IMR-90 (cell line): ENCODE measurements around the gene ZNF195.
"Not testable (repeated sequence)": the region's sequence is repeated elsewhere in the genome, so short reads cannot be mapped to it uniquely, and the experiment has no call there.

ENCODE experiments used
- MXI1 ChIP-seq: IDR thresholded peaks from 2 replicates; pipeline ENCODE4 v1.6.1; 2012; ENCODE audit warnings: low read depth, mild to moderate bottlenecking, low read length, moderate library complexity, borderline replicate concordance
- RFX5 ChIP-seq: IDR thresholded peaks from 2 replicates; pipeline ENCODE4 v1.8.0; 2012; ENCODE audit warnings: low read depth, mild to moderate bottlenecking, low read length, moderate library complexity
- SMC3 ChIP-seq: fragments of 150-350 bp; IDR thresholded peaks from 2 replicates; pipeline ENCODE4 v1.6.1; 2016; ENCODE audit warnings: low read depth, mild to moderate bottlenecking, antibody characterized with exemption, low read length, moderate library complexity
- TF ChIP-seq, protein P1 (sequence below): conservative IDR thresholded peaks from 2 replicates; pipeline ENCODE4 v1.5.1; 2012; ENCODE audit warnings: mild to moderate bottlenecking, low read depth, low read length, improper control_type of control experiment
- TF ChIP-seq, protein P2 (sequence below): fragments of 150-350 bp; IDR thresholded peaks from 2 replicates; pipeline ENCODE4 v1.6.1; 2017; ENCODE audit warnings: mild to moderate bottlenecking, antibody characterized with exemption, low read length, low read depth

DNA sequence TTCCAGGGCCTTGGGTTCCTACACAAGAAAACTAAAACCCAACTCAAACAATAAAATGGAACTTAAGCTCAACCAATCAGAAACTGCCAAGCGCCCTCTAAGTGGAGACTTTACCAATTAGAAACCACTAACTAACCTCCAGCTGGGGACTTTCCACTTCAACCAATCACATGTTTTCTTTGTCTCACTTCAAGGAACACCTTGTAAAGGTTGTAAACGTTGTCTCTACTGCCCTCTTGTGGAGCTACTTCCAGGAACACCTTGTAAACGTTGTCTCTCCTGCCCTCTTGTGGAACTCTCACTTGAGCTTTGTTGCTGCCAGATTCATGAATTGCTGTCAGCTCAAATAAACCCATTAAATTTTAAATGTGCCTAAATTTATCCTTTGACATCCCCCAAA, 54.2 kb downstream of the ZNF195 start:
- TF ChIP-seq MXI1, RFX5, SMC3: not testable (repeated sequence)
- TF ChIP-seq, protein P1, sequence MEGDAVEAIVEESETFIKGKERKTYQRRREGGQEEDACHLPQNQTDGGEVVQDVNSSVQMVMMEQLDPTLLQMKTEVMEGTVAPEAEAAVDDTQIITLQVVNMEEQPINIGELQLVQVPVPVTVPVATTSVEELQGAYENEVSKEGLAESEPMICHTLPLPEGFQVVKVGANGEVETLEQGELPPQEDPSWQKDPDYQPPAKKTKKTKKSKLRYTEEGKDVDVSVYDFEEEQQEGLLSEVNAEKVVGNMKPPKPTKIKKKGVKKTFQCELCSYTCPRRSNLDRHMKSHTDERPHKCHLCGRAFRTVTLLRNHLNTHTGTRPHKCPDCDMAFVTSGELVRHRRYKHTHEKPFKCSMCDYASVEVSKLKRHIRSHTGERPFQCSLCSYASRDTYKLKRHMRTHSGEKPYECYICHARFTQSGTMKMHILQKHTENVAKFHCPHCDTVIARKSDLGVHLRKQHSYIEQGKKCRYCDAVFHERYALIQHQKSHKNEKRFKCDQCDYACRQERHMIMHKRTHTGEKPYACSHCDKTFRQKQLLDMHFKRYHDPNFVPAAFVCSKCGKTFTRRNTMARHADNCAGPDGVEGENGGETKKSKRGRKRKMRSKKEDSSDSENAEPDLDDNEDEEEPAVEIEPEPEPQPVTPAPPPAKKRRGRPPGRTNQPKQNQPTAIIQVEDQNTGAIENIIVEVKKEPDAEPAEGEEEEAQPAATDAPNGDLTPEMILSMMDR, result not testable (repeated sequence)
- TF ChIP-seq, protein P2, sequence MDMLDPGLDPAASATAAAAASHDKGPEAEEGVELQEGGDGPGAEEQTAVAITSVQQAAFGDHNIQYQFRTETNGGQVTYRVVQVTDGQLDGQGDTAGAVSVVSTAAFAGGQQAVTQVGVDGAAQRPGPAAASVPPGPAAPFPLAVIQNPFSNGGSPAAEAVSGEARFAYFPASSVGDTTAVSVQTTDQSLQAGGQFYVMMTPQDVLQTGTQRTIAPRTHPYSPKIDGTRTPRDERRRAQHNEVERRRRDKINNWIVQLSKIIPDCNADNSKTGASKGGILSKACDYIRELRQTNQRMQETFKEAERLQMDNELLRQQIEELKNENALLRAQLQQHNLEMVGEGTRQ, result not testable (repeated sequence)
